NCI-H1436 treated with DMSO at 0.1 percent for 48 hours (cell line): ENCODE data around the gene H6PD.

Experiments used
- DNase-seq: peaks from one replicate; lab custom pipeline; 2025; lab: John Stamatoyannopoulos, UW

Gene H6PD

DNA sequence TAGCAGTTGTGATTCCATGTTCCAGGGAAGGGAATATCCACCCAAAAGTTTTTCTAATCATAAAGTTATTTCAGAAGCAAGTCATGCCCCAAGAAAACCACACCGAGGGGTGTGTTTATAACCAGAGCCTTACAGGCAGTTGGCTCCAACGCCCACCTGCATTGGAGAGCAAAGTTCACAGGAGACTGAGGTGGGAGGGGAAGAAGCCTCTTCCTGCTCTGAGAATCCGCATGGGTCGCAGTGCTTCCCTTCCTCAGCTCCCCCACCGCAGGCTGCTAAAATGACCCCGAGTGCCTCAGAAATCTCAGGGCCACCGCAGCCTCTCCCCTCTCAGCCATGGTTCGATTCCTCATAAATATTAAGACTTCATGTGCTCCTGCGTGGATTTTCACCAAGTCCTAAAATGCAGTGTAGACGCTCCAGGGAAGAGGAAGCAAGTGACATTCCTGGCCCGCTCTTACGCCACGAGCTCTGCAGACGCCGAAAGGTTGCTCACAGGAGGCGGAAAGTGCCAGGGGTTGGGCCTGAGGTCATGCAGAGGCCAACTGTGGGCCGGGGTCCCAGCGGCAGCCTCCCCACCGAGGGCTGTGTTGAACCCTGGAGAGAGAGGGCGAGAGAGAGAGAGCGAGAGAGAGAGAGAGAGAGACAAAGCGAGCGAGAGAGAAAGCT is 44.7 kb downstream of the H6PD start:
- no peak for DNase-seq

DNA sequence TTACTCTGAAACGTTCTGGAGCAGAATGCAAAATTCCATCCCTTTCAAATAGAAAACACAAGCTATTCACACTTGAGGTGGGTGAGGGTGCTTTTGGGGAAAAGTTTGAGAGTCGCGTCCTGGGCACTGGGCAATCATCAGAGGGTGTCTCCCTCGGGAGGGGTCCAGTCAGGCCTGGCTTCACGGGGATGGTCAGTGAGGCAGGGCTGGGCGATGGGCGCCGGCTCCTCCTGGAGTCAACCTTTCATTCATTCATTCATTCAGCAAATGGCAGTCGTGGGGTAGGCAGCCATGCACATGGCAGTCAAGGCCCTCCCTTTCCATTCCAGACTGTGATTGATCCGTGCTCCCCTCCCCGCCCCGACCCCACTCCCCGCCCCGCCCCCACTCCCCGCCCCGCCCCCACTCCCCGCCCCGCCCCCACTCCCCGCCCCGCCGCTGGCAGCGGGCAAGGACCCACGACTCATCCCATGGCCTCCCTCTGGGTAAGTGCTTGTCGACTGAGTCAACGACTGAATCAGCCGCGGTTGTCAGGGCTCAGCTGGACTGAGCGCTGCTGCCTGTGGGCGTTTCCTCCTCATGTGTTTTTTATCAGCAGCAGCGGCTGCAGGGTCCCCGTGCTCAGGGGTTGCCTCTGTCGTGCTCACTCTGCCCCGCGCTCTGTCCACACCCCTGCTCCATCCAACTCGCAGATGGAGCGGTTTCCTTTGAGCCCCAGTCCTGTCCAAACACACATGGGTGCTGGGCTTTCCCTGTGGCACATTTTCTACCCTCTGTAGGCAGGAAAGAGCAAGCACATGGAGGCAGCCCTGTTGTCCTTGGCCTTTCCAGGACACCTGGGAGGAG is 45.7 kb downstream of the H6PD start:
- no peak for DNase-seq

DNA sequence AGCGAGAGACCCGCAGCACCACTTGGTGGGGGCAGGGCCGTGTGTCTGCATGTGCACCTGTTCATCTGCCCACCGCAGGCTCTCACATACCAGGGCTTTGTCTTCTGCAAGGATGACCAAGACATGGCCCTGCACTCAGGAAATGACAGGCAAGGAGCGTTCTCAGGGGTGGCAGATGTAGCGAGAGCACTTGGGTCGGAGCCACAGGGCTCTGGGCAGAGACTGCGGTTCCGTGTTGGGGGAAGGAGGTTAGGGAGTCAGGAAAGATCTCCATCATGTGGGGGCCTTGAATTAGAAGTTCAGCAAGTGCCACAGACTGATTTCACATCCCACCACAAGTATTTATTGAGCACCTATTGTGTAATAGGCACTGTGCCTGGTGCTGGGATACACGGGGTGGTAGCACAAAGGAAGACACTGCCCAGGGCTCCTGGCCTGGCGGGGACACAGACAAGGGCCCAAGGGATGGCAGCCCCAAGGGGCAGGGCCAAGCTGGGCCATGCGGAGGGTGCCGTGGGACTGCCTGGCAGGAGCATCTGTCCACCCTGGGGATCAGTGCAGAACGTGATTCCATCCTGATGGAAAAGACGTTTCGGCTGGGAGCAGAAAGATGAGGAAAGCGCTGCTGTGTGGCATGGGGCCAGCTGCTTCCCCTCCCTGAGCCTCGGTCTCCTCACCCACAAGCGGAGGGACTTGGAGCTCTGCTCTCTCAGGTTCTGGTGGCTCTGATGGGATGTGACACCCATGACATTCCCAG is 46.7 kb downstream of the H6PD start:
- no peak for DNase-seq

DNA sequence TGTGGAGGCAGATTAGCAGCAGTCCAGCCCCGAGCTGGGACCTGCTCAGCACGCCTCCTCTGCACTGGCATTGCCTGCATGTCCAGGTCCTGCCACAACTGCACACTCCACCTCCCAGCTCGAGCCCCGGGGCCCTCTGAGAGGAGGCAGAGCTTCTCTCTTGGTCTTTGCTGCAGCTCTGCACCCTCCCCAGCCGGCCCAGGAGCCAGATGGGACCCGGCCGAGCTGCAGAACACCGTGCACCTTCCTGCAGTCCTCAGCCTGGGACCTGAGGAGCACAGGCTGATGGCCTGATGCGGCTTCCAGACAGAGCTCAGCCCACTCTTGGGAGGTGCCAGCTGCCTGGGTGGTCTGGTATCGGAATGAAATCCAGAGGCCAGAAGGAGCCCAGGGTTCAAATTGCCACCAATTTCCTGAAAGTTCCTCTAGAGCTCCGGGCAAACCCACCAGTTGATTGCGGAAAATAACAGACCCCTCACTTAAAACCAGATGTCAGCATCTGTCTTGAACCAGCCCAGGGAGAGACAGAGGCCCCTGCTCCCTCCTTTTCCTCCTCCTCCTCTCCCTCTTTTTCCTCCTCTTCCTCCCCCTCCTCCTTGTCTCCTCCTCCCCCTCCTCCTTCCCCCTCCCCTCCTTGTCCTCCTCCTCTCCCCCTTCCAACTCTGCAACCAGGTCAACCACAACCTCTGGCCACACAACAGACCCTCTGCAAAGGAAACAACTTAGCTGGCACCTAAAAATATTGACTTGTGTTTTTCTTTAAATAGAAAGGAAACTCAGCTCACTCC is 47.5 kb downstream of the H6PD start:
- DNase-seq, result no peak

DNA sequence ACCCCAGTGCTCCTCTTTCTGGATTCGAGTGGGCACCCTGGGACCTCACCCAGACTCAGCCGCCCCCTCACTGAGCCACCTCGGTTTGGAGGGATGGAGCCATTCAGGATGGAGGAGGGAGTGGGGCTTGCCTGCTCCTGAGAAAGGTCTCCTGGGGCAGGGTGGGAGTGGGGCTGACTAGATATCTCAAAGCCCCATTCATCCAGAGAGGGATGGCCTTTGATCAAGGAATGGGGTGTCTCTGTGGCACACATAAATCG is 48.1 kb downstream of the H6PD start:
- no peak for DNase-seq

DNA sequence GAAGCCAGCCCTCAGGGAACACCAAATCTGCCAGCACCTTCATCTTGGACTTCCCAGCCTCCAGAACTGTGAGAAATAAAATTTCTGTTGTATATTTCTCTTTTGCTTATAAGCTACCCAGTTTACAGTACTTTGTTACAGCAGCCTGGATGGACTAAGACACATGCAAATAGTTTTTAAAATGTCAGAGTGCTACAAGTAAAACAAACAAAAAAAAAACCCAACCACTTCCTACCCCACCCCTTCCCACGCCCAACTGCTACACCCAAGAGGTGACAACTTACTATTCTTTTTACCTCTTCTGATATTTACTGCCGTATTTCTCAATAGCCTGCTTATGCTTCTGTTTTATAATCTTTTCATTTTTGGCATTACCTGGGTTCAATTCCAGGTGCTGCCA is 49.5 kb downstream of the H6PD start:
- no peak for DNase-seq

DNA sequence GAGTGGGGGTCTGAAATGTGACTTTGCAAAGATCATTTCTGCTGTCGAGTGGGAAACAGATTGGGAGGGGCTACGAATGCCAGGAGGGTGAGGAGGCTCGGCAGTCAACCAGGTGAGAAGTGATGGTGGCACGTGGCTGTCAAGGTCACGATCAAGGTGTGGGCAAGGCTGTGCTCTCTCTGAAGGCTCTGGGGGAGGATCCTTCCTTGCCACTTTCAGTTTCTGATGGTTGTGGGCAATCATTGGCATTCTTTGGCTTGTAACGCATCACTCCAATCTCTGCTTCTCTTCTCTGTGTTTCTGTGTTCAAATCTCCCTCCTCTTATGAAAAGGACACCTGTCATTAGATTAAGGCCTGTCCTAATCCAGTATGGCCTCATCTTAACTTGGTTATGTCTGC is 52.0 kb downstream of the H6PD start:
- DNase-seq, result no peak

DNA sequence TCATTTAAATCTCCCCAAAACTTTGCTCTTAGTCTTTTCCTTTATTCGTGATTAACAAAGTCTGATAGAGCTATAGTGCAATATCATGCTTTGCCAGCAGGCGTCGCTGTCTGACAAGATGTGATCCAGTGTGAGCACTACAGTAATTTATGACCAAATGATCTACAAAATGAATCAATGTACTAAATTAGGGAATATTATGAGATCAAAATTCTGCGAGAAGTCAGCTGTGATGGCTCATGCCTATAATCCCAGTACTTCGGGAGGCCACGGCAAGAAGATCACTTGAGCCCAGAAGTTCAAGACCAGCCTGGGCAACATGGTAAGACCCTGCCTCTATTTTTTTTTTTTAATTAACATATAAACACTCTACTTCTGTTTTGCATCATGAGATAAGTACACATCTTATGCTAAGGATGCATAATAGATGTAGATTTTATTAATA is 54.5 kb downstream of the H6PD start:
- no peak for DNase-seq

DNA sequence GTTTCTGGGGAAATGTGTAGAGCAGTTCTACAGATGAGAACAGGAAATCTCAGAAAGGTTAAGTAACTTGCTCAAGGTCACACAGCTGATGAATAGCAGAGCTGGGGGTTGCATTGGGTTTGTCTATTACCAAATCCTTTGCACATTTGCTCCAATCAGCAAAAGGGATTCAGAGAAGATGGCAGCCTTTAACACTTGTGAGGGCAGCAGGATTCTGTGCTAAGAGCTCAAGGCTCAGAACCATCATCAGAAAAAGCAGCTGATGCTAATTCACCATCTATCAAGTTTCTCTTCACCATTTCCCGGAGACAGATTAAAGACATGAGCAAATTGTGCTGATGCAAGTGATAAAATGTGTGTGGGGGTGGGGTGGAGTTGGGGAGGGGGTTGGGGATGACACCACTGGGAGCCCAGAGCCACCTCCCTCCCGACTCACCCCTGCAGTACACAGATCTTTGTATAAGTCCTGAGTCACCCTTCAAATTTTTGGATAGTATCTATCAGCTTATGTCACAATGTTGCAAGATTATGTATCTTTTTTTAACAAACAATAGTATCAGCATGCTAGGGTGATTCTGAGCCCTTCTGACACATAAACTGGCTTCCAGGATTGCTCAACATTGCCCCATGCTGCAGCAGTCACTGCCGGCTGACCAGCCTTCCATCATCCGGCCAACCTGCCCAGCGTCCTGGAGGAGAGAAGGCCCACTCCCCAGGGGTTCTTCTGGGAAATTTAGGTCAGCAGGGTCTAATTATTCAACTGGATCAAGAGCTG is 55.3 kb downstream of the H6PD start:
- DNase-seq, result no peak

DNA sequence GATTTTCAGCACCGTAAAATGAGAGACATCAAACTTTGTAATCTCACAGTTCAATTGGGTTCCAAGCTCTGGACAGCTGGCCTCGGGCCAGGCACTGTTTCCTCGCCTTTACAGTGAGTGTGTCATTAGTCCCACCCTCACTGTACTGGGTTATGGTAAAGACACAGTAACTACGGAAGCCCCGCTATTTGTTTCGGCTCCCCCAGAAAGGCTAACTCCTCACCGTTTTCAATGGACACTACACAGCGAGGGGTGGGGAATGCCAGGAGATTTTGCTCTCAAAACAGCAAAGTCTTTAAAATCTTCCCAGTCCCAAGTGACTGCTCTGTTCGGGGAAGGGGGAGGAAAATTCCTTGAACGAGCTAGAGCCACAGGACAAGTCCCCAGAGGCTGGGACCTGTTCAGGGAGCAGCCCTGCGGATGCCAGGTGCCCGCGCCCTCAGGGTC is 57.4 kb downstream of the H6PD start:
- no peak for DNase-seq

DNA sequence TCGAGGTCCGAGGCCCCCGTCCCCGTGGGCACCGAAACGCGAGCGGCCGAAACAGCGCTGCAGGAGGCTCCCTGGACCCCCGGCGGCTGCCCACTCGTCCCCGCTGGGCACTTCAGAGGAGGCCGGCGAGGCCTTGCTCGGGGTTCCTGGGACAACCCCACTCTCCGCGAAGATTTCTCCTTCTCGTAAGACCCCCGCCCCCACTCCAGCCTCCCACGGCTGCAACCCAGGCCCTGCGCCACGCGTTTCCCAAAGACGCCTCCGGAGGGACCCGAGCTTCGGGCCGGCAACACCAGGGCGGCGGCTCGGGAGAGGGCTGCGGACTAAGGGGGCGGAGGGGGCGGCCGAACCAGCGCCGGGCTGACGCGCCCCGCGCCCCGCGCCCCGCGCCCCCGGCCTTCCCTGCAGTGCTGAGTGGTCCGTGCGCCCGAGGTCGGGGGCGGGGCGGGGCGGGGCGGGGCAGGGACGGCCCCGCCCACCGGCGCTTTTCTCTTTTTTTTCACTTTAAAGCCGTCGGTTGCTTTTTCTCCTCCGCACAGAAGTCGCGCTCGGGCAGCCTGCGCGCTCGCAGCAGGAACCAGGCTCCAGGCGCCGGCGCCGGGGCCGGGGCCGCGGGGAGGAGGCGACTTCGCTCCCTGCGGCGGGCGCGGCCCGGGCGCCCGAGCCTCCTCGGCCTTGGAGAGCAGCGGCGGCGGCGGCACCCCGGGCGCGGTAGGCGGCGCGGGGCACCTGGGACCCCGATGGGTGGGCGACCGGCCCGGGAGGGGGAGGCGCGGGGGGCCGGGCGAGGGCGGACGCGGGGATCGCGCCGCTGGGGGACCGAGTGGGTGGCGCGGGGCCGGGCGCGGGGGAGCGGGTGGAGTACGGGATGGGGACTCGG is 58.0 kb downstream of the H6PD start, which contains the start of gene SPSB1:
Gene SPSB1 (plus strand): TSS at position 534 of the 880 bp plus-strand sequence. CDS start 62,998 bp downstream, outside the sequence.
- DNase-seq, result no peak

DNA sequence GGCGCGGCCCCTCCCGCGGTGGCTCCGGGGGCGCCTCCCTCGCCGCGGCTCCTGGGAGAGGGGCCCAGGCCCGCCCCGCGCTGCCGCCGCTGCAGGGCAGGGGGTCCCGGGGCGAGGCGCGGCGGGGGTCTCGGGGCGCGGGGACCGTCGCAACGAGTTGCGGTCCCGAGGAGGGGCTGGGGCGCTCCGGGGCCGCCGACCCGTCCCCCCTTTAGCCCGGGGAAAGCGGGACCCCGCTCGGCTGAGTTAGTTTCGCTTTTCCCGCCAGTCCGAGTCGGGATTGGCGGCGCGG is 58.6 kb downstream of the H6PD start:
- DNase-seq, result no peak

DNA sequence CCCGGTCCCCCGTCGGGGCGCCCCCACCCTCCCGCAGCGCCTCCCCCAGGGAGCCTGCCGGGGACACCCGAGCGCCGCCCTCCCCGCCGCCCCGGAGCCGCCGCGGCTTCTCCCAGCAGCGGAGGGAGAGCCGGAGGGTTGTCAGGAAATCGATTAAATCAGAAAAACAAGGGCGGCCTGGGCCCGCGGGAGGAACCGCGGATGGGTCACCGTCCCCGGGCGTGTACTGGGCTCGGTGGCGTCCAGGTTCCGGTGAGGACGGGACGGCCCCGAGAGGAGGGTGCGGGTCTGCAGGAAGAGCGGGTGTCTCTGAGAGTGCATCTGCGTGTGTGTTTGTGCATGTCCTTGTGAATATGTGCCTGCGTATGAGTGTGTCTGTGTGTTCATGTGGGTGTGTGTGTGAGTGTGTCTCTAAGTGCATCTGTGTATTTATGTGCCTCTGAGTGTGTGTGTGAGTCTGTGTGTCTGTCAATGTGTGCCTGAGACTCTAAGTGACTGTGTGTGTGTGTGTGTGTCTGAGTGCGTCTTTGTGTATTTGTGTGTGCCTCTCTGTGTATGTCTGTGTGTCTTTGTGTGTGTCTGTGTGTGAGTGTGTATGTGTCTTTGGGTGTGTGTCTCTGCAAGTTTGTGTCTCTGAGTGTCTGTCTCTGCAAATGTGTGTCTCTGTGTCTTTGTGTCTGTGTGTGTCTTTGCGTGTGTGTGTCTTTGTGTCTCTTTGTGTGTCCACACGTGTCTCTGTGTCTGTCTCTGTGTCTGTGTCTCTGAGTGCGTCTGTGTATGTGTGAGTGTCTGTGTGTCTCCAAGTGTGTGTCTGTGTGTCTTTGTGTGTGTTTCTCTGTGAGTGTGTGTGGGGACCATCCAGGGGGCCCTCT is 59.2 kb downstream of the H6PD start:
- no peak for DNase-seq

DNA sequence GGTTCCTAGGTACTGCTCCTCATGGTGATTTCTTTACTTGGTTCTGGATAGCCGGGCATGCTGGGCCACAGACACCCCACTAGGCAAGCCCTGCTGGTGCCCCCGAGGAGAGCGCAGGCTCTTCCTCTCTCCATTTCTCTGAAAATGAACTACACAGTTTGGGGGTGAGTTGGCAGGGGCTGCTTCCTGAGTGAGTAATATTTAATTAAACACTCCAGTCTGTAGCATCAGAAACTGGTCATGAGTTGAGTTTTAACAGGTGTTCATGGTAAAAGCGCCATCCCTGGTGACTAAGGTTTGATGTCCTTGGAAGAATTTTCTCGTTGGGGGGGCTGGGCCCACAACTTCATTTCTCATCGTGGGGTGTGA is 59.8 kb downstream of the H6PD start:
- DNase-seq, result no peak

DNA sequence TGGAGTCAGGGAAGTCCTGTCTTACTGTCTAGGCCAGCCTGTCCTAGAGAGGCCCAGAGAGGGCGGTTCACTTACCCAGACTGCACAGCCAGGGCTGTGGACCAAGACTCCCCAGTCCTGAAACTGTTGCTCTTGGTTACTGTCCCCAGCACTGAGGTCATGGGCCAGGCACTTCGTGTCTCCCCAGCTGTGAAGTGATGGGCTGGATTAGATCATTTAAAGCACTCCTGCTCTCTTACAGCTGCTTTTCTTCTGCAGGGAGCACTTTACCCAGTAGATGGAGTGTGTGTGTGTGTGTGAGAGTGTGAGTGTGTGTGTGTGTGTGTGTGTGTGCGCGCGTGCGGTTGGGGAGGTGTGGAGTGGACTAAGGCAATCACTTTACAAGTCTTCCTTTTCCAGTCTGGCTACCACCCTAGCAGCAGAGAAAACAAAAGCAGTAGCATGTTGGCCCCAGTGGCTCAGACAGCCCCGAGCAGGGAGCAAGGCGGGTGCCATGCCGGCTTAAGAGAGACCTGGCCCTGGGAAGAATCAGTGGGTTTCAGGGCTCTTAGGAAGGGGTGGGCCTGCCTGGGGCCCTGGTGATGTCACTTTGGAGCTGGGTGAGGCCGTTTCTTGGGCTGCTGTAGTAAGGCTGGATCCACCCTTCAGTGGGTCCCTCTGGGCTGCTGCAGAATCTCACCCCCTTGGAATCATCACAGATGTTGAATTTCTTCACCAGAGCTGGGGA is 60.5 kb downstream of the H6PD start:
- DNase-seq, result no peak

DNA sequence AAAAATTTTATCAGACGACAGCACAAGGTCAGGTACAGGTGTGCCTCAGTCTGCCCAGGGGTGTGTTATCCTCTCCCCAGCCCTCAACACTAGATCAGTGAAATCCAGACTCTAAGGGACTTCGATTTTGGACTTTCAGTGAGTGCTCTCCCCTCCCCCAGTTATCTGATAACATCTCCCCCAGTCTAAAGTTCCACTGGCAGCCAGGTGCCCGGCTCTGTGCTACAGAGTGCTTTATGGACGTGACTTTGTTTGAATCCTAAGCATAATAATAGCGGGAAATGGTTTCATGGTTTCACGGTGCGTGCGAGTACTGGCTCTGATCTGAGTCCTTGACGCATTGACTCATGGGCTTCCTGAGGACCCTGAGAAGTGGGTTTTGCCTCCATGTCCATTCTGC is 61.3 kb downstream of the H6PD start:
- DNase-seq, result no peak

DNA sequence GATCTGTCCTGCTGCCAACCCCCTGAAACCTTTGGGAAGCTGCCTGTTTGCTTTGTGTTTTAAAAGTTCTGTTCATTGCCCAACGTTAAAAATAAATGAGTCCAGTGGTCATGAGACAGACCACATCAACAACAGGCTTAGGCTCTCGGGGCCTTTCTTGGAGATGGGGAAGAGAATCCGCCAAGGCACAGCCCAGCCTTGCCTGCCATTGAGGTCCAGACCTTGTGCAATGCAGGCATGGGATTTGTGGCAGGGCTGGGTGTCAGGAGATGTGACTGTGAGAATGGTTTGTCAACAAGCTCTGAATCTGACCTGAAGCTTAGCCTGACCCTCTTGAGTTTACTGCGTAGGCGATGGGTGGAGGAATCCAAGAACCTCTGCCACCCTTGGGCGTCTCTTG is 62.3 kb downstream of the H6PD start:
- DNase-seq, result no peak

DNA sequence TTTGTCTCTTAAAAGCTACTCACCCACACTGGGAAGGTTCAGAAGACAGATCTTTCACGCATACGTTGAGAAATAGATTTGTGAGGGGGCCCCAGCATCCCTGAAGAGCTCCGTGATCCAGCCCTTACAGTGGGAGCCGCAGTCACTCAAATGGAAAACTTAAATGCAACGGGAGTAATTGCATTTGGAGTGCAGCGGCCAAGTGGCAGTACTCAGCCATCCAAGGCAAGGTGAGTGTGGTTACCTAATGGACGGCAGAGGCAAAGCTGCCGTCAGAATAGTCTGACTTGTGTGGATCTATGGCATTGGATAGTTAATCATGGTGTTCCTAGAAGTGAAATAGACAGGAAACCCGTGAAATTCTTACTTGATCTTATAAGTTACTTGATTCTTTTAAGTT is 63.3 kb downstream of the H6PD start:
- no peak for DNase-seq

DNA sequence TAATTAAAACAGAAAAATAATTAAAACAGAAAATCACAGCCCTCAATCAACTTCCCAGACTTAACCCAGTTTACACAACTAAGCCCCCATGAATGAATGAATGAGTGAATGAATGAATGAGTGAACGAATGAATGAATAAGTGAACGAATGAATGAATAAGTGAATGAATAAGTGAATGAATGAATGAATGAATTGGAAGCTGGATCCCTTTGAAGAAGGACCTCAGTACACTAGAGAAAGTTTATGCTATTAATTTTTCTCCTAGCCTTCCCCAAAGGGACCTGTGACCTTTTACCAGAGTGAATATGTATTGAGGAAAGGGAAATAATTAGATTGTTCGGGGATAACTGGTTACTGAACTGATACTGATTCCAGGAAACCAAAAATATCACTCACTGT is 63.7 kb downstream of the H6PD start:
- DNase-seq, result no peak
